Measurements from ENCODE around the gene PKNOX2. TPM values are rescaled to one million over a fixed set of nuclear protein-coding genes. Genes with fewer than 3 reads are reported as not detected.

The PKNOX2 gene
- total and polyA plus RNA-seq, 4 donors = 3.1 to 10.6 (median 7.9) TPM

GRCh38 chr11:125272092-125272491, 107.5 kb downstream of the PKNOX2 start:
- Histone ChIP-seq H3K4me1 (ENCODE audit: control insufficient read depth in 5 of 5, insufficient read depth in 5 of 5, low read length in 5 of 5) (peaks cover 0 to 26% (median 6%) of the 10 kb centered on the region in 5 donors), H3K36me3 (ENCODE audit: control insufficient read depth in 4 of 4, insufficient read depth in 4 of 4, low read length in 4 of 4) (peaks cover 0 to 4% (median 0%) of the 10 kb centered on the region in 4 donors), H3K27me3 (ENCODE audit: control insufficient read depth in 3 of 3, insufficient read depth in 3 of 3, low read length in 2 of 3) (no peaks in the 10 kb centered on the region), H3K9ac (ENCODE audit: insufficient read depth in 1 of 2, low read length in 2 of 2) (no peak overlapping the region), H3K27ac (ENCODE audit: low read depth in 1 of 2, low read length in 1 of 2) (no peak overlapping the region), H3K4me3 (no peak overlapping the region), H3K9me3 (ENCODE audit: control insufficient read depth in 4 of 4, insufficient read depth in 3 of 4, low read length in 3 of 4) (no peaks in the 10 kb centered on the region)
- no peak for TF ChIP-seq CTCF (IDR thresholded peaks at IDR 0.05; ENCODE audit: control extremely low read depth, extremely low read depth)
- DNase-seq = no peak
- no peak for ATAC-seq (ENCODE audit: insufficient read depth, low FRiP score)
- WGBS, 2 donors = 87 to 92% methylated on average over 3 of the region's 3 CpGs

- Histone ChIP-seq H3K4me3 (no peak overlapping the region), H3K4me1 (ENCODE audit: control insufficient read depth in 5 of 5, insufficient read depth in 5 of 5, low read length in 5 of 5) (peaks cover 0 to 26% (median 6%) of the 10 kb centered on the region in 5 donors), H3K27me3 (ENCODE audit: control insufficient read depth in 3 of 3, insufficient read depth in 3 of 3, low read length in 2 of 3) (no peaks in the 10 kb centered on the region), H3K36me3 (ENCODE audit: control insufficient read depth in 4 of 4, insufficient read depth in 4 of 4, low read length in 4 of 4) (peaks cover 0 to 4% (median 0%) of the 10 kb centered on the region in 4 donors), H3K9ac (ENCODE audit: insufficient read depth in 1 of 2, low read length in 2 of 2) (no peak overlapping the region), H3K9me3 (ENCODE audit: control insufficient read depth in 4 of 4, insufficient read depth in 3 of 4, low read length in 3 of 4) (no peaks in the 10 kb centered on the region), H3K27ac (ENCODE audit: low read depth in 1 of 2, low read length in 1 of 2) (no peak overlapping the region)
- DNase-seq (no peak), ATAC-seq (ENCODE audit: insufficient read depth, low FRiP score) (no peak)
- no peak for TF ChIP-seq CTCF (IDR thresholded peaks at IDR 0.05; ENCODE audit: control extremely low read depth, extremely low read depth)
- WGBS, 2 donors = 71 to 75% methylated on average over 10 of the region's 10 CpGs
These were observed 108.3 kb downstream of the PKNOX2 start for GRCh38 chr11:125272821-125273220.

GRCh38 chr11:125273519-125274000, 109.0 kb downstream of the PKNOX2 start:
- H3K4me1 ChIP-seq (ENCODE audit: control insufficient read depth in 5 of 5, insufficient read depth in 5 of 5, low read length in 5 of 5) = peaks cover 0 to 20% (median 3%) of the 10 kb centered on the region in 5 donors
- no peak for DNase-seq
- H3K9me3 ChIP-seq (ENCODE audit: control insufficient read depth in 4 of 4, insufficient read depth in 3 of 4, low read length in 3 of 4) = no peaks in the 10 kb centered on the region
- ATAC-seq (ENCODE audit: insufficient read depth, low FRiP score) = no peak
- no peak for TF ChIP-seq CTCF (IDR thresholded peaks at IDR 0.05; ENCODE audit: control extremely low read depth, extremely low read depth)
- H3K36me3 ChIP-seq (ENCODE audit: control insufficient read depth in 4 of 4, insufficient read depth in 4 of 4, low read length in 4 of 4) = peaks cover 0 to 4% (median 0%) of the 10 kb centered on the region in 4 donors
- no peak overlapping the region for H3K4me3 ChIP-seq
- WGBS, 2 donors = 83 to 84% methylated on average over 5 of the region's 5 CpGs
- no peak overlapping the region for H3K27ac ChIP-seq (ENCODE audit: low read depth in 1 of 2, low read length in 1 of 2)
- no peak overlapping the region for H3K9ac ChIP-seq (ENCODE audit: insufficient read depth in 1 of 2, low read length in 2 of 2)
- H3K27me3 ChIP-seq (ENCODE audit: control insufficient read depth in 3 of 3, insufficient read depth in 3 of 3, low read length in 2 of 3) = no peaks in the 10 kb centered on the region

- H3K9ac ChIP-seq (ENCODE audit: insufficient read depth in 1 of 2, low read length in 2 of 2) = no peak overlapping the region
- no peak overlapping the region for H3K4me3 ChIP-seq
- TF ChIP-seq CTCF (IDR thresholded peaks at IDR 0.05; ENCODE audit: control extremely low read depth, extremely low read depth) = no peak
- peaks cover 0 to 20% (median 3%) of the 10 kb centered on the region in 5 donors for H3K4me1 ChIP-seq (ENCODE audit: control insufficient read depth in 5 of 5, insufficient read depth in 5 of 5, low read length in 5 of 5)
- 87 to 90% methylated on average over 11 of the region's 11 CpGs for WGBS, 2 donors
- no peak for ATAC-seq (ENCODE audit: insufficient read depth, low FRiP score)
- H3K36me3 ChIP-seq (ENCODE audit: control insufficient read depth in 4 of 4, insufficient read depth in 4 of 4, low read length in 4 of 4) = peaks cover 0 to 4% (median 0%) of the 10 kb centered on the region in 4 donors
- no peaks in the 10 kb centered on the region for H3K27me3 ChIP-seq (ENCODE audit: control insufficient read depth in 3 of 3, insufficient read depth in 3 of 3, low read length in 2 of 3)
- H3K27ac ChIP-seq (ENCODE audit: low read depth in 1 of 2, low read length in 1 of 2) = no peak overlapping the region
- no peaks in the 10 kb centered on the region for H3K9me3 ChIP-seq (ENCODE audit: control insufficient read depth in 4 of 4, insufficient read depth in 3 of 4, low read length in 3 of 4)
- DNase-seq = no peak
These were observed 109.8 kb downstream of the PKNOX2 start for GRCh38 chr11:125274309-125274708.

Measured in lung (tissue), 12 donors.